B cell (primary cell): ENCODE data around the gene ESD.

Source experiments
- EZH2 ChIP-seq: IDR thresholded peaks from 2 replicates; pipeline ENCODE4 v1.6.1; 2012; ENCODE audit warnings: borderline replicate concordance, low read depth, mild to moderate bottlenecking, moderate library complexity, low read length; ENCODE audit not compliant: insufficient read depth, poor library complexity, severe bottlenecking
- TF ChIP-seq, protein P1 (sequence below): fragments of 200-600 bp; IDR thresholded peaks from one replicate; pipeline ENCODE4 v1.8.0; 2022; ENCODE audit warnings: antibody characterized with exemption, mild to moderate bottlenecking

DNA sequence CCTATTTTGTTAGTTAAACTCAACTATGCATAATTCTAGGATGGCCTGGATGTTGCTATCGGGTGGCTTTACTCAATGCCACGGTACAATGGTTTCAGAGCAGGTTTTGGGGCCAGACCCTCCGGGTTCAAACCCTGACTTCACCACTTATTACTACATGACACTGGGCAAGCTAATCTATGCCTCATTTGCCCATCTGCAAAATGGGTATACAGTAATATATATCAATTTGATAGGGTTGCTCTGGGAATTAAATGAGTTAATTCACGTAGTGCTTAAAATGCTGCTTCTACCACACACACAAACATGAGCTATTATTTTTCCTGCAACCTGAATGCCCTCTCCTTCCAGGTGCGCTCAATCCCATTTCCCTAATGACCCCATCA lies 839 bp downstream of the ESD start:
- TF ChIP-seq, protein P1, sequence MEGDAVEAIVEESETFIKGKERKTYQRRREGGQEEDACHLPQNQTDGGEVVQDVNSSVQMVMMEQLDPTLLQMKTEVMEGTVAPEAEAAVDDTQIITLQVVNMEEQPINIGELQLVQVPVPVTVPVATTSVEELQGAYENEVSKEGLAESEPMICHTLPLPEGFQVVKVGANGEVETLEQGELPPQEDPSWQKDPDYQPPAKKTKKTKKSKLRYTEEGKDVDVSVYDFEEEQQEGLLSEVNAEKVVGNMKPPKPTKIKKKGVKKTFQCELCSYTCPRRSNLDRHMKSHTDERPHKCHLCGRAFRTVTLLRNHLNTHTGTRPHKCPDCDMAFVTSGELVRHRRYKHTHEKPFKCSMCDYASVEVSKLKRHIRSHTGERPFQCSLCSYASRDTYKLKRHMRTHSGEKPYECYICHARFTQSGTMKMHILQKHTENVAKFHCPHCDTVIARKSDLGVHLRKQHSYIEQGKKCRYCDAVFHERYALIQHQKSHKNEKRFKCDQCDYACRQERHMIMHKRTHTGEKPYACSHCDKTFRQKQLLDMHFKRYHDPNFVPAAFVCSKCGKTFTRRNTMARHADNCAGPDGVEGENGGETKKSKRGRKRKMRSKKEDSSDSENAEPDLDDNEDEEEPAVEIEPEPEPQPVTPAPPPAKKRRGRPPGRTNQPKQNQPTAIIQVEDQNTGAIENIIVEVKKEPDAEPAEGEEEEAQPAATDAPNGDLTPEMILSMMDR = no peak
- no peak for TF ChIP-seq EZH2
